GM21515 (cell line): ENCODE results near the gene SLFN12L.
"Not testable (repeated sequence)": the region's sequence is repeated elsewhere in the genome, so short reads cannot be mapped to it uniquely, and the experiment has no call there.

Experiments used
- ATAC-seq: cut with Tn5 transposase; IDR thresholded peaks from one replicate; pipeline ENCODE4 v1.9.1; 2021; ENCODE audit not compliant: unreplicated experiment

SLFN12L gene

DNA sequence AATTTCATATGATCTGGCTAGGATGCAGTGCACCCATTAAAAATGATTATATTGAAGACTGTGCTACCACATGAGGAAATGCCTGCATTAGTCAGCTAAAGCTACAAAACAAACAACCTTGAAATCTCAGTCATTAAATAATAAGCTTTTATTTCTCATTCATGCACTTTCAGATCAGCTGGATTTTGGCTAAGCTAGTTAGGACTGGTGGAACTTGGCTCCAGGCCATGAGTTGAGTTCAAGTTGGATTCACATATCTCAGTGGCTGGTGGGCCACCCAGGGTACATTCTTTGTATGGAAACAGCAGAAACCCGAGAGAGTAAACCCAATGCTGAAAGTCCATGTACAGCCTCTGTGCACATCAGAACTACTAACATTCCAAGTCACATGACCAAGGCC is 6.4 kb upstream of the SLFN12L start:
- no peak for ATAC-seq

DNA sequence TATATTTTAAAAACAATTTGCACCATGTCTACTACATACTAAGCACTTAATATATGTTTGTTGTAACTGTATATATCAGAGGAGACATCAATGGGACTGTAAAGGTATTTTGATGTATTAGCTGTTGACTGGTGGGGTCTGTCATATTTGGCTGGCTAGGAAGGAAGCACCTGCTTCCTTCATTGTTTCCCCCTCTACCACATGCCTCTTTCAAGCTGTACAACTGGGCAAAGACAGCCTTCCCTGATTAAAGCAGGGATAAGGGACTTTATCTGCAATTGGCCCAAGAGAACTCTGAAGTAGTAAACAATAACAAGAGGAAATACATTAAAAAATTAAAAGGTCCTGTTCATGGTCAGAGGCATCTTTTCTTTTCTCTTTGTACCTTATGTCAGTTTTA is 5.5 kb upstream of the SLFN12L start:
- ATAC-seq: no peak

DNA sequence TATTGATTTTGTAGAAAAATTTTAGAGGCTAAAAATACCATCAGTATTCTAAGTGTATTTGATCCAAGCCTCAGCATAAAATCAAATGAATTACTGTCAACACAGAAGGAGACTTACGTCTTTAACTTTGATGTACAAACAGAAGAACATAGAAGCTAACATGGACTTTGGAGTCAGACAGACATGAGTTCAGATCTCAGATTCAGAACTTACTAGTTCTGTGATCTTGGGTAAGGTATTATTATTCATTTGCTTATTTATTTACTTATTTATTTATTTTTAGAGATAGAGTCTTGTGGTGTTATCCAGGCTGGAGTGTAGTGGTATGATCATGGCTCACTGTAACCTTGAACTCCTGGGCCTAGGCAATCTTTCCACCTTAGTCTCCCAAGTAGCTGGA is 4.0 kb upstream of the SLFN12L start:
- ATAC-seq: no peak

DNA sequence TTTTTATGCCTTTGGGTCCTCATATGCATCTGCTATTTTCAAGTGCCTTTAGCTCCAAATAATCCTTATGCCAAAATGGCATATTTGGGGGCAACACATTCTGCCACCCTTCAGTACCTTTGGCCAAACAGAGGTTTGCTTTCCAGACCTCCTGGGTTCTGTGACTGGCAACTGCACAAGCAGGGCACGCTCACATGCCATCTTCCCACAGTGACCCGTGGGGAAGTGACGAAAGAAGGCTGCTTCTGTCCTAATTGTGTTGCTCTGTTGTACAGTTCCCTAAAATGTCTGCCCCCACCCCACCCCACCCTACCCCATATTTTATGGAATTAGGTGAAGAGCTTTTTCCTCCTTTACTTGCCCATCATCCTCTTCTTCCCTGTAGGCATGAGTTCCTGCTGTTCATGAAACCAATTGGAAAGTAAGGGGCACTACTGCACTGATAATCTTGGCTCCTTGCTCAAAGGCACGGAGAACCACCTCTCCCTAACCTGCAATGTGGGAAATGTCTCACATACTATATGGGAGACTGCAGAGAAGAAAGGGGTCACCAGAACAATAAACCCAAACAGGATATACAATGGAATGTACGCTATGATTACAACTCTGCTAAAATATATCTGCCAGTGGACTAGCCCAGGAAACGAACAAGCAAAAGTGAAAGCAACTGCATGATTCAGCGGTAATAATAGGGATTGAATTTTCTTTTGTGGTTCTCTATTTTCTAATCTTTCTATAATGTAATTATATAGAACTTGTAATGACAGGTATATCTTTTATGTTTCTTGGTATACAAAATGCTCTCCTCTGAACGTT is 3.3 kb upstream of the SLFN12L start:
- no peak for ATAC-seq

DNA sequence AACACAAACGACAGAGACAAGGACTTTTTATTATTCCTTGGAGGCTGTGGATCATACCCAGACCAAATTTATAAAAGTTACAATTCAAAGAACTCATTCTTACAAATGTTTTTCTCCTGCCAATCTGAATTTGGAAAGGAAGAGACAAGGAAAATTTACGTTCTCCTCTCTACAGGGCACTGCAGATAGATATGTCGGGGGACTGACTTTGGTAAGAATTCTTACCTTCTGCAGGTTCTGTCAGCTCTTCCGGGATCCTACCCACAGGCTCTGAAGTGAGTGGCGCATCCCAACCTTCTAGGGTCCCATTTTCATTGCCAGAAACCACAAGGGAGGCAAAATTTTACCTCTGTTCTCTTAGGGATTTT is 2.2 kb upstream of the SLFN12L start:
- no peak for ATAC-seq

DNA sequence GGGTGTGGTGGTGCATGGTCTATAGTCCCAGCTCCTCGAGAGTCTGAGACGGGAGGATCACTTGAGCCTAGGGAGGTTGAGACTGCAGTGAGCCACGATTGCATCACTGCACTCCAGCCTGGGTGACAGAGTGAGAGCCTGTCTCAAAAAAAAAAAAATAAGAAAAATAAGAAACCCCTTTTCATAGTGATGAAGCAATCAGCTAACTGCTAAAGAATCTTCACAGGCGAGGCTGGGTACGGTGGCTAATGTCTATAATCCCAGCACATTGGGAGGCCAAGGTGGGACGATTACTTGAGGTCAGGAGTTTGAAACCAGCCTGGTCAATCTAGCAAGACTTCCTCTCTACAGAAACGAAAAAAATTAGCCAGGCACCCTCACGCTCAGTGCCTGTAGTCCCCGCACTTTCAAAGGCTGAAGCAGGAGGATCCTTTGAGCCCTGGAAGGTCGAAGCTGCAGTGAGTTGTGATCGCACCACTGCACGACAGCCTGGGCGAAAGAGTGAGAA is 760 bp downstream of the SLFN12L start:
- ATAC-seq: no peak

DNA sequence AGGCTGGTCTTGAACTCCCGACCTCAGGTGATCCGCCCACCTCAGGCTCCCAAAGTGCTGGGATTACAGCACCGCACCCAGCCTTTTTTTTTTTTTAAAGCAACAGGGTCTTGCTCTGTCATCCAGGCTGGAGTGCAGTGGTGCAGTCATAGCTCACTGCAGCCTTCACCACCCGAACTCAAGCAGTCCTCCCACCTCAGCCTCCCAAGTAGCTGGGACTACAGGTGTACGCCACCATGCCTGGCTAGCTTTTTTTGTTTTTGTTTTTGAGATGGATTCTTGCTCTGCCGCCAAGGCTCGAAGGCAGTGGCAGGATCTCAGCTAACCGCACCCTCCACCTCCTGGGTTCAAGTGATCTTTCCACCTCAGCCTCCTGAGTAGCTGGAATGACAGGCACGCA is 2.1 kb downstream of the SLFN12L start:
- ATAC-seq: not testable (repeated sequence)

DNA sequence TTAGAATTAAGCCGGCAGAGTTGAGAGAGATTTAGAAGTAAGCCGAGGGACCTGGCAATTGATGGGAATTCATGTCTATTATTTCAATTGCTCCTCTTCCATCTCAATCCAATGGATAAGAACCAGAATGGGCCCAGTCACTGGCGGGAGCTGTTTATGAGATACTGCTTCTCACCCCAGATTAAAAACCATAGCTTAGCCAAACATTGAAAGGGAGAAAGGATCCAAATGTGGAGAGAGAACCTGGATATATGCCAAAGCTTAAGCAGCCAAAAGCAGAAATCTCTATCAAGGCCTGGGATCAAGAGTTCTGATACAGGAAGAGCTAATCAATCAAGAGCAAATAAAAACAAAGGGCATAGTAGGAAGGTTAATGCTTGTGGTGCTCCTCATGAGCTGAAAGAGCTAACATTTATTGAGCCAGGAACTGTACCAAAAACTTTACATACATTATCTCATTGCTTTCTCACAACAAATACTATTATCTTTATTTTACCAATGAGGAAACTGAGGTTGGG is 2.8 kb downstream of the SLFN12L start:
- no peak for ATAC-seq

DNA sequence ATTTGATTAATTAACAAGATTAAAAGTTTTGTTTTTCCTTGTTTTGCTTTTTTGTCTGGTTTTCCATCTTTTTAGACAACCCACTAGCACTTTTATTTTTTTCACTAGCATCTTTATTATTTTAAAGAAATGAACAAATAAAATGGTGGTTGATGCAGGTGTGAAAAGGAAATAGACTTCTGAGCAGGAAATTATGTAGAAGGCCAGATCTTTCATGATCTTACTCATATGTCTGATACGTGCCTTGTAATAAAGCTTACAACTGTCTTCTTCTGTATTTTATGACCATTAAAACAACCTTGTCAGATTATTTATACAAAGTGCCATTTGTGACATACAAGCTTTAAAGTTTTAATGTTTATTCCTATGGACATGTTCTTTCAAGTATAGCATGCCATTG is 6.3 kb downstream of the SLFN12L start:
- no peak for ATAC-seq

DNA sequence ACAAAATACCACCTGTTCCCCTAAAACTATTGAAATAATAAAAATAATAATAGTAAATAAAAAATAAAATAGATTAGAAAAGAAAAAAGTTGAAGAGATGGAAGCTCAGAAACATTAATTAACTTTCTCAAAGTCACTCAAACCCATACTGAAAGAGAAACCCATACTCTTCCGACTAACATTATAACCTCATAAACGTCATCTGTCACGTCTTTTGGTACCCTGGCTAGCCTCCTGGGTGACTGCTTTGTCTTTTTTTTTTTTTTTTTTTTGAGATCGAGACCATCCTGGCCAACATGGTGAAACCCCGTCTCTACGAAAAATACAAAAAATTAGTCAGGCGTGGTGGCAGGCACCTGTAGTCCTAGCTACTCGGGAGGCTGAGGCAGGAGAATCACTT is 7.6 kb downstream of the SLFN12L start:
- no peak for ATAC-seq

DNA sequence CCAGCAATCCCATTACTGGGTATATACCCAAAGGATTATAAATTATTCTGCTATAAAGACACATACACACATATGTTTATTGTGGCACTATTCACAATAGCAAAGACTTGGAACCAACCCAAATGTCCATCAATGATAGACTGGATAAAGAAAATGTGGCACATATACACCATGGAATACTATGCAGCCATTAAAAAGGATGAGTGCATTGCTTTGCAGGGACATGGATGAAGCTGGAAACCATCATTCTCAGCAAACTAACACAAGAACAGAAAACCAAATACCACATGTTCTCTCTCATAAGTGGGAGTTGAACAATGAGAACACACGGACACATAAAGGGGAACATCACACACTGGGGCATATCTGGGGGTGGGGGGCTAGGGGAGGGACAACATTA is 8.2 kb downstream of the SLFN12L start:
- ATAC-seq: not testable (repeated sequence)

DNA sequence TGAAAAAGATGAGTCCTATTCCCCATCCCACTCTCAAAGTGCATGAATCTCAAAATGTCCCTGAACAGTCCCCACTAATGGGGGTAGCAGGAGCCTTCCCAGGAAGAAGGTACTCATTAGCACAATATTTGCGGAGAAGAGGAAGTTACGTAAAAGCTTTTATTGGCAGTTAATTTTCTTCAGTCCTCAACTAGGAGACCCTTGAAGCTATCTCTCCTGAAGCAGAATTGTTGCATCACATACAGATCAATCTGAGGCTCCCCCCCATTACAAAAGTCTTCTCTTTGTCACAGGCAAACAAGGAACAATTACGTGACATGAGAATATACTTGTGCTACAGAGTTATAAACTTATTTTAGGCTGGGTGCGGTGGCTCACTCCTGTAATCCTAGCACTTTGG is 14.2 kb downstream of the SLFN12L start:
- no peak for ATAC-seq

DNA sequence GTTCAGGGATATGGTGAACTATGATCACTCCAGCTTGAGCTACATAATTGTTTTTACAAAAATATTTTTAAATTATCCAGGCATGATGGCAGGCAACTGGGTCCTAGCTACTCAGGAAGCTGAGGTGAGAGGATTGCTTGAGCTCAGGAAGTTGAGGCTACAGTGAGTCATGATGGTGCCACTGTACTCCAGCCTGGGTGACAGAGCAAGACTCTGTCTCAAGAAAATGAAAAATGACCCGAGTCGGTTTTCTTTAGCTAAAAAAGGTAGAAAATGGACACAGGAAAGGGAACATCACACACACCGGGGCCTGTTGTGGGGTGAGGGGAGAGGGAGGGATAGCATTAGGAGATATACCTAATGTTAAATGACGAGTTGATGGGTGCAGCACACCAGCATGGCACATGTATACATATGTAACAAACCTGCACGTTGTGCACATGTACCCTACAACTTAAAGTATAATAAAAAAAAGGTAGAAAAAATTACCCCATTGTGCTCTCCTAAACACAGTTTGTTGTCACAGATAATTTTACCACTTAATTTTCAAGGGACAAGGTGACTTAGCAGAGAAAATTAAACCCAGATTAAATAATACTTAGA is 15.7 kb downstream of the SLFN12L start:
- not testable (repeated sequence) for ATAC-seq

DNA sequence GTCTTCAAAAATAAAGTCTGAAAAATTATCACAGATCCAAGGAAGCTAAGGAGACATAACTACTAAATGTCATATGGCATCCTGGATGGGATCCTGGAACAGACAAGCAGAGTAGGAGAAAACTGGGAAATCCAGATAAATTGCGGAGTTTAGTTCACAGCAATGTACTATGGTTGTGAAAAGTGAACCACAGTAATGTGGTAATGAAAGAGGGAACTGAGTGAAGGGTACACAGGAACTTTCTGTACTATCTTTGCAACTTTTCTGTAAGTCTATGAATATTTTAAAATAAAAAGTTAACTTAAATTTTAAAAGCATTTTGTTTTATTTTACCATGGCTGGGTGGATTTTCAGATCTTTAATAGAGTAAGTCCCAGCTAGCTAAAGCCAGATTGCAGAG is 16.3 kb downstream of the SLFN12L start:
- no peak for ATAC-seq

DNA sequence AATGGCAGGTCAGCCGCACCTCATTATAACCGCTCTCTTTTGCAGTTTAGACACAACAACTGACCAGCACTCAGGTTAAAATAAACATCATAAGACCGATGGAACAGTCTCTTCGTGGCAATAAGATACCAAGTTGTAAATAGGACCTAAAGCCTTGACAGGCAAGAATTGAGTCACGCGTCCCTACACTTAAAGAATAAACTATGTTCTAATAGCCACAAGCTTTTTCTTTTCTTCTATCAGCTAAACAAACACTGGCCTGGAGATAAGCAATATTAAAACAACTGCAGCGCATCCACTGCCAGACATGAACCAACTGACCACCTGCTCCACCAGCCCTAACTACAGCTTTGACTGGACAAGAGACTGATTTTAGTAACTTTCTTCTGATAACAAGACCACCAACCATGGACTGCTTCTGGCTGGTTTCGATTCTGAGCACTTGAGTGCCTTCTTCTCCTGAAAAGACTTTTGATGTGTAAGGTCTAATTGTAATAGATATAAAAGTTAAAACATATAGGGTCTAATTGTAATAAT is 17.5 kb downstream of the SLFN12L start:
- ATAC-seq: no peak

DNA sequence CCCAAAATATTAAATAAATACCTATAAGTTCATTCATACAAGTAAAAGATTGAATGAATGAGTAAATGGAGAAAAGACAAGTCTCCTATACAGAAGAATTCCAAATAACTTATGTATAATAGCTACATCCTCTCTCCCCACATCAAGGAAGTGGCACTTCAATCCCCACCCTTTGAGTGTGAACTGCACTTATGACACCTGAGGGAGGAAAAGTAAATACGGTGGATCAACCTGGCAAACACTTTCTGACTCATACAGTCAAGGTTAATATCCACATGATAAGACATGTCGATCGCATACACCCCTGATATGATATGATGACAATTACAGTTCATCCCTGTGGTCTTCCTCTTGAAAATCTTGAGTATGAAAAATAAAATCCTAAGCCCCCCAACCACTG is 18.0 kb downstream of the SLFN12L start:
- ATAC-seq: no peak

DNA sequence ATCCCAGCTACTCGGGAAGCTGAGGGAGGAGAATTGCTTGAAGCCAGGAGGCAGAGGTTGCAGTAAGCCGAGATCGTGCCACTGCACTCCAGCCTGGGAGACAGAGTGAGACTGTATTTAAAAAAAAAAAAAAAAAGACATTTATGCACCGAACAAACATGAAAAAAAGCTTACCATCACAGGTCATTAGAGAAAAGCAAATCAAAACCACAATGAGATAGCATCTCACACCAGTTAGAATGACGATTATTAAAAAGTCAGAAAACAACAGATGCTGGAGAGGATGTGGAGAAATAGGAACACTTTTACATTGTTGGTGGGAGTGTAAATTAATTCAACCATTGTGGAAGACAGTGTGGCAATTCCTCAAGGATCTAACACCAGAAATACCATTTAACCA is 19.0 kb downstream of the SLFN12L start:
- not testable (repeated sequence) for ATAC-seq

DNA sequence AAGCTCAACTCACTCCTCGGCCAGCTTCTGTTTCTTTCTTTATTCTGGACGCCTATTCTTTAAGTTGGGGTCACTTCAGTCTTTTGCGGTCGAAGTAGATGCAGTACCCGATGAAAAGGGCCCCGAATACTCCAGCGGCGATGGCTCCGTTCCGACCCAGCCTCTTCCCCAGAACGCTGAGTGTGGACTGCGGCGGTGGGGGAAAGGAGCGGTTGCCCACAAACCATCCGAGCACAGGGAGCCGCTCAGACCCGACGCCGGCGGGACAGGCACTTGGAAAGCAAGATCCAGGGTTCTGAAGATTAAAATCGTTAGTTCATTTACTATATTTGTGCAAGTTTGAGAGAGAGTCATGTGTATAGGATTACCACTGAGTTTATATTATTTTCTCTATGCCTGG is 22.5 kb downstream of the SLFN12L start:
- ATAC-seq: no peak

DNA sequence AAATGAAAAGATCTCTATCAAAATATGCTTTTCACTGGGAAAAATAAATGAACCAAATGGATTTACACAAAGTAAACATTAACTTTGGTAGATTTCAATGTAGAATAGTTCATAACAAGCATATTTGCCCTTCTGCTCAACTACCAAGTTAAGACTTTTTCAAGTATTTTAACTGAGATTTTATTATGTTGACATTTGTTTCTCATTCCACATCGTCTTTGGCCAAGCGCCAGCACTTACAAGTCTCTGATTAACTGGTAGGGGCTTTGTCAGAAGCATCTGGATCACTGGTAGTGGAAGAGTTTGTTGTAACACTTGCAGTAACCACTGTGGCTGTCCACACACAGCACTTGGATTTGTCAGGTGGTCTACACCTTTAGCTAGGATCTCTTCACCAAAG is 22.9 kb downstream of the SLFN12L start:
- ATAC-seq: no peak

DNA sequence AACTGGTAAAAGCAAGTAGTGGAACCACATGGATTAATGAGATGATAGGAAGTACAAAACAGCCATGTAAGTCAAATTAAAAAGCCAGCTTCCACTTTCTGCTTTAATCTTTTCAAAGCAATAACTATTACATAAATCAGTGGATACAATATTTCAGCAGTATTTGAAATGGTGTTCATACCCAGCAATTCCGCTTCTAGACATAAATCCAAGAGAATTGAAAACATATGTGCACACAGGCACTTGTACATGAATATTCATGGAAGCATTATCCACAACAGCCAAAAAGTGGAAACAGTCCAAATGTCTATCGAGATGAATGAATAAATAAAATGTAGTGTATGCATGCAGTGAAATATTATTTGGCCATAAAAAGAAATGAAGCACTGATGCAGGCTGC is 27.4 kb downstream of the SLFN12L start:
- ATAC-seq: no peak

DNA sequence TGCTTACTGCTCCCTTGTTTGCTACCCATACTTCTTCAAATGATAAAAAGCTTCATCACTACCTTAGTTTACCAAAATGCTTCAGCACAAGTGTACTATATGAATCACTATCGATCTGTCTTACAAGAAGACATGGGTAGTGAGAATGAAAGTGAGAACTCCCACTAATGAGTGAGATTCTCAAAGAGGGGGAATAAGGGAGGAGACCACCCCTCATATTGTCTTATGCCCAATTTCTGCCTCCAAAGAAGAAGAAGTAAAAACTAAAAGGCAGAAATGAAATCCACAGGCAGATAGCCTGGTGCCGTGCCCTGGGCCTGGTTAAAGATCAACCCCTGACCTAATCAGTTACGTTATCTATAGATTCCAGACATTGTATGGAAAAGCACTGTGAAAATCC is 29.8 kb downstream of the SLFN12L start:
- ATAC-seq: not testable (repeated sequence)

DNA sequence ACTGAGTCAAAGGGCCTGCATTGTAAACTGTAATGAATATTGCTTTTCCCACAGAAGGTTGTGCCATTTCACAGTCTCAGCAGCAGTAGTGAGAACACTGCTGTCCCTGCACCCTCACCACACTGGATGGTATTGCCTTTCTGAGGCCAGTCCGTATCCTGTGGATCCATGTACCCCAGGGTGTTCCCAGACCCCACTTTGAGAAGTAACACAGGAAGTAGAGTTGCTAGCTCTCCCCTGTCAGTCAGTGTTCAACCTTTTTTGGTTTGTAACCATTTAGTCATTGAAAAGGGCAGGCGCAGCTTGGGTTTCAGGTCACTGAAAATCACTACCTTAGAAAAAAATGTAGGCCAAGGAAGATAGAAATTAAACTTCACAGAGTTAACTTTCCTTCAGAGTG is 37.9 kb downstream of the SLFN12L start:
- no peak for ATAC-seq
